ENCODE measurements around the gene KCNF1.
A peak's percentile ranks its signal among the peaks of the same experiment; 100 is the strongest.

KCNF1 gene, protein sequence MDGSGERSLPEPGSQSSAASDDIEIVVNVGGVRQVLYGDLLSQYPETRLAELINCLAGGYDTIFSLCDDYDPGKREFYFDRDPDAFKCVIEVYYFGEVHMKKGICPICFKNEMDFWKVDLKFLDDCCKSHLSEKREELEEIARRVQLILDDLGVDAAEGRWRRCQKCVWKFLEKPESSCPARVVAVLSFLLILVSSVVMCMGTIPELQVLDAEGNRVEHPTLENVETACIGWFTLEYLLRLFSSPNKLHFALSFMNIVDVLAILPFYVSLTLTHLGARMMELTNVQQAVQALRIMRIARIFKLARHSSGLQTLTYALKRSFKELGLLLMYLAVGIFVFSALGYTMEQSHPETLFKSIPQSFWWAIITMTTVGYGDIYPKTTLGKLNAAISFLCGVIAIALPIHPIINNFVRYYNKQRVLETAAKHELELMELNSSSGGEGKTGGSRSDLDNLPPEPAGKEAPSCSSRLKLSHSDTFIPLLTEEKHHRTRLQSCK

DNA sequence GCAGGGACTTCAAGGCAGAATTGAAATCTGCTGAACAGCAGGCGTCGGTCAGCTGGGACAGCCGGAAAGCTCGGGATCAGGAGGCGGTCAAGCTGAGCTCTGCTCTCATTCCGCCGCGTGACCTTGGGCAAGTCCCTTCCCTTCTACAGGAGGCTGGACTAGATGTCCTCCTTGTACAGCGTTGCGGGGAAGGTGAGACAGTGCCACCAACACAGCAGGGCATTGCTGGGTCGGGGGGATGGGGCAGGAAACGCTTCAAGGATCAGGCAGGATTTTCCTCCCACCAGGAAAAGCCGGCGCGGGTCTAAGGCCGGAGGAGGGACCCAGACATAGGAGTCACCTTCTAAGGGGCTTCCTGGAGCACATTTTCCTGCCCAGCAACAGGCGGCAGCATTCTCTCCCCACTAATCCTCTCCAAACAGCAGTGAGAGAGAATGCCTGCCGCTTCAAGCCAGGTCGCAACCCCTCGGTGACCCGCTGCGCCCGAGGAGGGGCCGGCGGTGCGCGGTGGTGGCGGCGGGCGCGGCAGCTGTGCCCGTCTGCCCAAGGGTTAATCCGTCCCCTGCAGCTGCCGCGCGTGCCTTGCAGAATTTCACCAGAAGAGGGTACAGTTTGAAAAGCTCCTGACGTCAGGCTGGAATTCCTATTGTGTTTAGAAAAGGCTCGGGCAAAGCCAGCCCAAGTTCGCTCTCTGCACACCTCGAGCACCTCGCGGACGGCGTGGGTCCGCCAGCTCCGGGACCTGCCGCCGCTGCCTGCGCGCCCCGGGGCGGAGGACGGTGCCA, at the start of gene KCNF1:
Gene KCNF1, plus strand, starts transcription at position 644 of the 785 bp plus-strand sequence. CDS start 493 bp downstream, outside the sequence.
- peak; percentile 55 to 69 for DNase-seq

DNA sequence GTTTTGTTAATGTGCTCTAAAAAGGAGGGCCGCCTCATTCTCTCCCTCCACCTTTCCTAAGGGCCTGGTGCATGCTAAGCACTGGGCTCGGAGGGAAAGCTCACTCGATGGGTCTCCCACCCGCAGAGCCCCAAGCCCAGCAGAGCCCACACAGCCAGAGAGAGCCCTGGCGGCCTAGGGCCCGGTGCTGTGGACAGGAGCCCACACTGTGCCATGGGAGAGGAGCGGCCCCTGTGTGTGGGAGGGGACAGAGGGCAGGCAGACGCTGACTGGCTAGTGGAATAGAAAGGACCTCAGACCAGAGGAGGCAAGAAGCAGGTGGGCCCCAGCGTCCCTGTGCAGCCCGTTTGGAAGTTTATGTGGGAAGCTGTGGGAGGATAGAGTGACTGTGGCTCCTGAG, 49.4 kb upstream of the KCNF1 start:
- no peak for DNase-seq

DNA sequence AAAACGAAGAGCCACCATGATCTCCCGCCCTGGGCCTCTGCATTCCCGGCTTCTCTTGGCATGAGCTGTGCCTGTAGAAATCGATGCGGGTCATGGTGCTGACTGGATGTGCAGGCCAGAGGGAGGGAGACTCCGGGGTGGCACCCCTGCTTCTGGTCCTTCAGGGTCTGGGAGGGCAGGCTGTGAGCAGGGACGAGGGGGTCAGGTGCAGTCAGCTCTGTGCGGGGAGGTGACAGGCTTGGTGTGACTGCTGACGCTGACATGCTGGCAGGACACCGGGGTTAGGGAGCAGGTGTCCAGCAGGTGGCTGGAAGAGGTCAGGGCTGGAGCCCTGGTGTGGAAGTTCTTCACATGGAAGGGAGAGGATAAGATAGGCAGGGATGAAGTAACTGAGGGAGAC, 48.7 kb upstream of the KCNF1 start:
- no peak for DNase-seq

DNA sequence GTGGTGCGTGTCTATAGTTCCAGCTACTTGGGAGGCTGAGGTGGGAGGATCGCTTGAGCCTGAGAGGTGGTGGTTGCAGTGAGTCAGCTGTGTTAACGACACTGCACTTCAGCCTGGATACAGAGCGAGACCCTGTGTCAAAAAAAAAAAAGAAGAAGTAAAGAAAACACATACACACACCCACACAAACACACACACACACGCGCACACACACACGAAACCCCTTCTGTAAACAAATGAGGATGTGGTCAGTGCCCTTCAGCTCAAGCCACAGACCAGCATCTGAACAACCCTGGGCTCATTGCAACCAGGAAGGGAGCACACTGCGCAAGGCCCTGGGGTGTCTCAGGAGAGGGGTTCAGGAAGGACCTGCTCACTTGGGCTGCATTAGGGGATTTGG, 47.9 kb upstream of the KCNF1 start:
- no peak for DNase-seq

DNA sequence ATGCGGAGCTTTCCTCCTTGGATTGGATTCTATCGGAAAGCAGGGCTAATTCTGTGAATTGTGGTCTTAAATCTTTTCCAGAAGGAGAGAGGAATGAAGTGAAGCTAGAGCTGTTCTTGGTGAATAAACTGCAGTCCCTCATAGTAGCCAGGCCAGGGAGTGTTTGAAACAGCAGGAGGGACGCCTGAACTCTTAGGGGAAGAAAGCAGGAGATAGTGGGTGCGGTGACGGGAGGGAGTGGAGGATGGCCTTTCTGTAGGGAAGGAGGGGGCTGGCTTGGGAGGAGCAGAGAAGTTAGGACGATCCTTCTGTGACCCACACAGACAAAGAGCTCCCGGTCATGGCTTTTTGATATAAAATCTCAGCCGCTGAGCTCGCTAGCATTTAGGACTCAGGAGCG, 47.5 kb upstream of the KCNF1 start:
- DNase-seq: no peak

DNA sequence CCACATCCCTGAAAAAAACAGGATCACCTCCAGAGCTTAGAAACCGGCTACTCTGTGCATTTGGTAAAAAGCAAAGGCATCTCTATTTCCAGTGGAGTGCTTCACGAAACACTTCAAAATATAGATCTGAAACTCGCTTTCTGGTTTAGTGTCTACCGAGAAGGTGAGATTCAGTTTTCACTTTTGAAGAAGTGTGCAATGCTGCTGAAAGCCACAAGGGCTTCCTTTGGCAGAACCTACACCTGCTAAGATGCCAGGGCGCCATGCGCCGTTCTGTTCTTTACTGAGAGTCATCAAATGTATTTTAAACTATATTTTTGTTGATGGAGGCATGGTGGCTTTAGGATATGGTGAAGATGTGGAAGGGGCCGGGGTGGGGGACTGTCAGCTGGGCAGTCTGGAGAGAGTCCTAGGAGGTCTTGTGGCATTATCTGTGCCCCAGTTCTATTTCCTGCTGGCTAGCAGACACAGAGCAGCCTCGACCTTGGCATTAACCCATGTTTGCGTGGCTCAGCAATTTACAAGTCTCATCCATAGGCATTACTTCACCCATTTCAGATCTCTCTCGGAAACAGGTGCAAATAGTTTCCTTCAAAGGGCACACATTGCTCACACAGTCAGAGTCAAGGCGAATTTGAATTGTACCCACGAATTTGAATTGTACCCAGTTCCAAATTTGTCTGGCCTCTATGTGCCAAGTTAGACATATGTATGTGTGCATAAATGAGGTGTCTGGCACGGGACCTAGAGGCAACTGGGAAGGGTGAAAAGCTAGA, 46.7 kb upstream of the KCNF1 start:
- DNase-seq: peak in 1 of 2 experiments; percentile 55

DNA sequence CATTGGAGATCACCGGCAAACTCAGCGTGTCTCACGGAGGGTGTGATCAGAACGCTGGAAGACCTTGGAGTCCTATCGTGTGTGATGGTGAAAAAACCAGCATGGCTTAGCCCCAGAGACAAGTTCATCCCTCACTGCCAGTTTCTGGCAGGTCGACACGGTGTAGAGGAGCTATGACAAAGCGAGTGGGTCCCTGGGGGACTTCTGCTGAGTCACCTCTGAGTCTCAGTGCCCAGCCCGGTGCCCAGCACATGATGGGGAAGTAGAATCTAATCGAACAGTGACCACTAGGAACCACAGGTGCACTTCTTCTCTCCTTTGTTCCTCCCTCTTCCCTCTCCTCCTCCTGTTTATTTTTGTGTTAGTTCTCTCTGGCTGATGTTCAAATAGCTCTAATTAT, 45.9 kb upstream of the KCNF1 start:
- no peak for DNase-seq

DNA sequence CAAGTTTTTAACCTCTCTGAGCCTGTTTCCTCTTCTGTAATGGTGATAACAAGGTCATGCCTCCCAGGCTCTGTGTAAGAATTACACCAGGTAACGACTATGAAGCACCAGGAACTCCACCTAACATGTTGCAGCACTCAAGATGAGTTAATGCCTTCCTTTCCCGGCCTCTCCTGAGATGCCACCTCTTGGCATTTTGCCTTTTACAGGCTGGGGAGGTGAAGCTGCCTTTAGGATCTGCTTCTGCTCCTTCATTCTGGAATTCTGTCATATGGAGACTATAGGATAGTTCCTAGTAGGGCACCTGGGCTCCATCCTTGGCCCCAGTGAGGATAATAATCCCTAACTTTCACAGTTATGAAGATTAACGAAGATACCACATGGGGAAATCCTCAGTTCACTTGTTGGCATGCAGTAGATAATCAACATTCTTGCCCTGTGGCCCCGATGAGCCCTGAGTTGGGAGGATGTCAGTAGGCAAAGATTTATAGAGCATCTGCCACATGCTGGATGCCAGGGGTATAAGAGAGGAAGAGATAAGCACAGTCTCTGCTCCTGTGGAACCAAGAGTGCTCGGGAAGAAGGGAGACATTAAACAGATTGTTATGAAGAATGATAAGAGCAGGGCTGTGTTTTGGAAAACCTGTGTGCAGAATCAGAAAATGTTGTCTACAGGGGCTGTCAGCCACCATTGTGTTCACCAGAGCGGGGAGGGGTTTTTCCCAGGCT, 43.9 kb upstream of the KCNF1 start:
- no peak for DNase-seq

DNA sequence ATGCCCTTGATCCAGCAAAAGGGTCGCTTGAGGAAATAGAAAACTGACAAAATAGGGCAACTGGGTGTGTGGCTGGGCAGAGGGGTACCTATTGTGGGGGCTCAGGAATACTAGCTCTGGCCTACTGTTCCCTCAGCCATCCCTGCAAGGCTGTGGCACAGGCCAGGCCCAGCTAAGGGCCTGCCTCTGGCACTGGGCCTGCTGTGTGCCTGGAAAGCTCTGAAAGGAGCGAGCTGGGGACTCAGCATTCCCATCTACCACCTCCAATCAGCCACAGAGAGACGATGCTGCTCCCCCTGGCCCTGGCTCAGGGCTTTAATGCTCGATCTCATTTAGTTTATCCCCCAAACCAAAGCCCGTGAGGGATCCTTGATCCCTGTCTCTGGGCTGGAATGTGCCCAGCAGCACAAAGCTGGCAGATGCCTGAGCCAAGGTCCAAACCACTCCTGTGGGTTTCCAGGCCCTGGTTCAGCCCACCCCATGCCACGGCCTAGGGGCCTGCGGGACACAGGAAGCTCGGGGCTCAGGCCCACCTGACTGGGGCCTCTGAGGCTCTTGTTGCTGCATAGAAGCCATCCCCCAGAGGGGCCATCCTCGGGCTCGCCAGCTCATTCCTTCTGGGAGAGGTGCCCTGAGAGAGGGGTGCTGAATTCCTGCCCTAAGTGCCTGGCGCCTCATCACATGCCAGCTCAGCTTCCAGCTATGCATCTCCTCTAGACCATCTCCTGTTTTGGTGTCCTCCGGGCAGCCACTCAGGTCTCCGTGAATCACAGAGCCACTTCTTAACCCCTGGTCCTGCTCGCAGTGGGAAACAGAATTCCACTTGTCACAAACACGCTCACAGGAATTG, 43.0 kb upstream of the KCNF1 start:
- DNase-seq: no peak

DNA sequence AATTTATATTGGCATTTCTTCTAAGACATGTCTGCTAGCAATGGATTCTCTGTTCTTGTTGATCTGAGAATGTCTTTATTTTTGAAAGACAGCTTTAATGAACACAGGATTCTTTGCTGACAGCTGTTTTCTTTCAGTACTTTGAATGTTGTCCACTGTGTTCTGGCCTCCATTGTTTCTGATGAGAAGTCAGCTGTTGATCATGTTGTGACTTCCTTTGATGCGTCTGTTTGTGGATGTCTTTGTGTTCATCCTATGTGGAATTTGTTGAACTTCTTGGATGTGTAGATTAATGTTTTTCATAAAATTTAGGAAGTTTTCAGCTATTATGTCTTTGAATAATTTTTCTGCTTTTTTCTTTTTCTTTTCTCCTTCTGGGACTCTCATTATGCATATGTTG, 39.8 kb upstream of the KCNF1 start:
- no peak for DNase-seq

DNA sequence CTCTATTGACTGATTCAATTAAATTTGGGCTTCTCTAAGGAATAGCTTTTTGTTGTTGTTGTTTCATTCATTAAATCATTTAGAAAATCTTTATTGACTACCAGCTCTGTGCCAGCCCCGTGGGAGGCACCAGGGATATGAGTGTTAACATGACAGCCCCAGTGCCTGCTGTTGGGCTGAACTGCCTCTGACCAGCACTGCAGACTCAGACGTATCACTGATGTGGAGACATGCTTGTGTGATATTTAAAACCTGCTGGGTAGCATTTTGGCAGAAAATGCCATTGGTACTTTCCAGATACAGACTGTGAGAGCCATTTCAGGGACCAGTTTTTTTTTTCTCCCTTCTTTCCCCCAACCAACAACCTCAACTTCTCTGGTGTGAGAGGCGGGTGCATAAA, 38.6 kb upstream of the KCNF1 start:
- DNase-seq: no peak

DNA sequence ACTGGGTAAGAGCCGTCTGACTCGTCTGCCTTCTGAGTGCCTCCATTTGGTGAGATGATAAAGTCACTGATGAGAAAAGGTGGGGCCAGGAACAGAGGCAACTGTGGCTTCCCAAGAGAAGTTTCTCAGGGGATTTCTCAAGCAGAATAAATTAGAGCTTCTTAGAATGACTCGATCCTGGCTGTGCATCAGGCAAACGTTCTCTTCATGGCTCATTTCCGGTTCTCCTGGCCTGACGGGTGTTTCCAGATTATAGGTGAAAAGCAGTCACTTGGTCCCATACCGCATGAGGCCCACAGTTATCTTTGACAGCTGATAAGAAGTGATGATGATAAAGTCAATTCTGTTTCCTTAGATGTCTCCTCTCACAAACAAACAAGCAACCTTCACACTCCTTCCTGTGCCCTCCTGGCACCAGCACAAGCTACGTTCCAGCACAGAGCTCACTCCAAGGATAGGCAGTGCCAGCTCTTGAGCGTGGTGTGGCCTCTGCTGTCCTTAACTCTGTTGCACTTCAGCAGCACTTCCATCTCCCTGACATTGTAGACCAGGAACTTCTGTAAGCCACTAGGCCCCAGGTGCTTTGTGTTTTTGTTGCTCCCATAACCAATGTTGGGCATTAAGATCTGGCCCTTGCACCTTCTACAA, 37.8 kb upstream of the KCNF1 start:
- no peak for DNase-seq

DNA sequence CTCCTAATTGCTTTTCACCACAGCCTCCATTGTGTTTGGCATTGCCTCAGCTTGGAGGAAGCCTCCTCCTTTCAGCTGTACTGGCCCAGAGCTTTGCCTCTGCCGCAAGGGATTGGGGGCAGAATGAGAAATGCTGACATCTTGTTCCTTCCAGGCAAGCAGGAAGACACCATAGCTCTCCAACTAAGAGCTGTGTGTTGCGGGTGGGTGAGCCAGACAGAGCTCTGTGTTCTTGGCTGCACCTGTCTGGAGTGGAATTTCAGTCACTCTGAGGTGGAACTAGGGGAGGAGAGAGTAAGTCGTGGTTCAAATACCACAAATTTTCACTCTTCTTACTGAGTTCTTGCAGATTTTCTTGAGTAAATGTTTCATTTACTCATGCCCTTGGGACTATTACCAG, 36.6 kb upstream of the KCNF1 start:
- DNase-seq: no peak

DNA sequence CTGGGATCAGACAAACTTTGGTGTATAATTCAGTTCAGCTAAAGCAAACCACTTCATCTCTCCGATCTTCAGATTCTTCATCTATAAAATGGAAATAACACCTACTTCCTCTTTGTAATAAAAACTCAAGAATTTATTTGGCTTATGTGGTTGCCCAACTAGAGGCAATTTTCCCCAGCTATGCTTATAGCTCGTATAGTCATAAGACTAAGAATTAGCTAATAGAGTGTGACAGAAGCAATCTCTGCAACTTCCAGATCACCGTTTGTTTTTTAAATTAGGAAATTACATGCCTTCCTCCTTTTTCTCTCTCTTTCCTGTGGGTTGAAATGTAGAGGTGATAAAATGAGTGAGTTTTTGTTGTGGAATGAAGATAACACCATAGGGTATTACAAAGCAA, 35.3 kb upstream of the KCNF1 start:
- no peak for DNase-seq

DNA sequence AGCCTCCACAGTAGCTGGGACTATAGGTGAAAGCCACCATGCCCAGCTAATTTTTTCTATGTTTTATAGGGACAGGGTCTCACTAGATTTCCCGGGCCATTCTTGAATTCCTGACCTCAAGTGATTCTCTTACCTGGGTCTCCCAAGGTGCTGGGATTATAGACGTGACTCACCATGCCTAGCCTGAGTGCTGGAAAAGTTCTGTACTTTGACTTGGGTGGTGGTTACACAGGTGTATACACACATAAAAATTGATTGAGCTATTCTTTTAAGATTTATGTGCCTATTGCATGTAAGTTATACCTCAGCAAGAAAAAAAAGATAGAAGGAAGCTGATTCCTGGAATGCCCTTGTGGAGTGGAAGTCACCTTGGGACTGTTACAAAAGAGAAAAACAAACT, 34.8 kb upstream of the KCNF1 start:
- no peak for DNase-seq

DNA sequence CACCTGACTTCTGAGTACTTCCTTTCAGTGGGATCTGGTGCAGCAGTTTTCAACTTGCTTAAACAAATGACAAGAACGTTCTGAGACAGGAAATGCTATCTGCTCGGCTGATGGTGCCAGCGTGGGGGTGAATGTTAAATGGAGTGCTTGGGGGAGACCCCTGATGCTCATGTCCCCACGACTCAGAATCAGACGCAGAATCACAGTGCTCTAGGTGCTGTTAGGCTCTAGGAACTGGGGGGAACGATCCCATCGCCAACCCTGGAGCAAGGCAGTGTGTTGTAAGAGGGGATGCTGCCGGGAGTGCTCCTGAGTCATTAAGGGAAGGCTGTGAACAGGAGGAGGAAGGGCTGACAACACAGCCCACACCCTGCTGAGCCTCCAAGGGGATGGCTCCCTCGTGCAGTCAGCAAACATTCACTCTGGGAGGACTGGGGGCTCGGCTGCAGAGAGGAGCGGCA, 34.1 kb upstream of the KCNF1 start:
- no peak for DNase-seq

DNA sequence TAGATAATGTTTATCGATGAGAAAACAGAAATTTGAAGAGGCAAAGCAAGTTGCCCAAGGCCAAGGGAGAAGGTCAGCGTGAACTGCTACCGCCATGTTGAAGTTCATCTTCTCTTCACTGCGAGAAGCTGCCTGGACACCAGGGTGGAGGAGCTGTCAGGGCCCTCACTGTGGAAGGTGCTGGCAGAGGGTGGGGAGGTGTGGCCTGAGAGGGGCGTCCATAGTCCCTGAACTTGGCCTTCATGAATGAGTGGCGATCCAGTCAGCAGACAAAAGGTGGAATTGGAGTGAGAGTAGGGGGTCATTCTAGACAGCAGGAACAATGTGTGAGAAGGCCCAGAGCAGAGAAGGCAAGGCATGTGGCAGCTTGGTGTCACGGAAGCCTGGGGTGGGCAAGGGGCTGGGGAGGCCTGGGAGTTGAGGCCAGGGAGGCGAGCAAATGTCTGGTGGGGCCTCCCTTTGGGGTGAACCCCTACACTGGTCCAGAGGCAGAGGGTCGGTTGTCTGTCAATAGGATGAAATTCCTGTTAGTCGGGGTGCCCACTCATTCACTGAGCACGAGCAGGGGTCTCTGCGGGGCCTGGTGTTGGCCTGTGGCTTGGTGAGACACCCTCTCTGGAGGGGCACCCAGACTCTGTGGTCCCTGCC, 33.3 kb upstream of the KCNF1 start:
- DNase-seq: no peak

DNA sequence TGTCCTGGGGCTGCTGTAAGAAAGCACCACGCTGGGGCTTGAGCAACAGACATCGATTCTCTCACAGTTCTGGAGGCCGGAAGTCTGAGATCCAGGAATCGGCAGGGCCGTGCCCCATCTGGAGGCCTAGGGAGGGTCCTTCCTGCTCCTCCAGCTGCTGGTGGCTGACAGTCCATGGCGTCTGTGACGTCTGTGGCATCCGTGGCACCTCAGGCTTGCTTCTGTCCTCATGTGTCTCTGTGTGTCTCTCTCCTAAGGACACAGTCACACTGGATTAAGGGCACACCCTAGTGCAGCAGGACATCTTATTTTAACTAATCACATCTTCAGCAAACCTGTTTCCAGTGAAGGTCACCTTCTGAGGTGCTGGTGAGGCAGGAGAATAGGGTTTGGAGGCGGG, 32.6 kb upstream of the KCNF1 start:
- no peak for DNase-seq

DNA sequence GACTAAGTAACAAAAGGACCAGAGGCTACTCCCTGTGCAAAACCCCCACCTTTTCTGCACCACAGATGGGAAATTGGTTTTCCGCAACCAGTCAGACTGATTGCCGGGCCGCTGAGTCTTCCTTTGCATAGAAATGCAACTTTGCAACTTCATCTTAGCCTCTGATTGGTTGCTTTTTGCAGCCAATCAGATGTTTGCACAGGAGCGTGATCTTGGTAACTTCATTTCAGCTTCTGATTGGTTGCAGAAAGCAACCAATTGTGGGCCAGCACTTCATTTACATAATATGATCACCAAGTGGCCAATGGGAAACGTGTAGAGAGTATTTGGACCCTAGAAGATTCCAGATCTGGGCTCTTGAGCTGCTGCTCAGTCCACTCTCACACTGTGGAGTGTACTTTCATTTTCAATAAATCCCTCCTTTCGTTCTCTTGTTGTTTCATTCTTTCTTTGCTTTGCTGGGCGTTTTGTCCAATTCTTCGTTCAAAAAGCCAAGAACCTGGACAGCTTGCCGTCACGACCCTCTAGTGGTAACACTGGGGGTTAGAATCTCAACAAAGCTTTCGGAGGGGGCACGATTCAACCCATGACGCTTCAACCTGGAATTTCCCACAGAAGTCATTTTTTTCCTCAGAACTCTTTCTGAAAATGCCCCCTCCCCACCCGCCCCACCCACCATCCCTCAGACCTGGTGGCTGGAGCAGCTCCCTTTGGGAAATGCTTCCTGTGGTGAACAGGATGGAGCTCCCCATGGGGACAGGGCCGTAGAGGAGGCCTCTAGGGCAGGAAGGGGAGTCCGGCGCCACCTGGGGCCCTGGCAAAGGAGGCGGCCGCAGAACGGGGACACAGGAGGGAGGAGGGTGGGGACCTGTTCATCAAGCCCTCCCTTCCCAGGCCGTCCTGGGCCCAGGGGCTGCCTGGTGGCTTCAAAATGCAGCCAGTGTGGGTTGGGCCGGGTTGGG, 31.8 kb upstream of the KCNF1 start:
- no peak for DNase-seq

All from NCI-H187 (cell line).